Neuronal stem cell (in vitro differentiated cells): Measurements from ENCODE around the gene MYG1.
"Not testable (repeated sequence)": the region's sequence is repeated elsewhere in the genome, so short reads cannot be mapped to it uniquely, and the experiment has no call there.

Experiments
- DNase-seq: peaks from one replicate; pipeline ENCODE4 v3.0.0-alpha.2; 2013; ENCODE audit warnings: low spot score
- H2AFZ ChIP-seq: one replicate; pipeline ENCODE4 v1.6.1; 2013; ENCODE audit warnings: mild to moderate bottlenecking, low read length, inconsistent platforms
- H2AK5ac ChIP-seq: 2 replicates; pipeline ENCODE4 v1.6.1; 2013; ENCODE audit warnings: low read depth, mild to moderate bottlenecking, inconsistent platforms, low read length, moderate library complexity, mixed read lengths
- H2BK120ac ChIP-seq: 2 replicates; pipeline ENCODE4 v1.6.1; 2013; ENCODE audit warnings: low read depth, mild to moderate bottlenecking, inconsistent platforms, low read length, moderate library complexity, mixed read lengths
- H2BK12ac ChIP-seq: one replicate; pipeline ENCODE4 v1.6.1; 2013; ENCODE audit warnings: low read length, inconsistent platforms
- H2BK15ac ChIP-seq: 2 replicates; pipeline ENCODE4 v1.6.1; 2013; ENCODE audit warnings: mild to moderate bottlenecking, low read length, inconsistent platforms, mixed read lengths
- H2BK5ac ChIP-seq: one replicate; pipeline ENCODE4 v1.6.1; 2013; ENCODE audit warnings: inconsistent platforms, mild to moderate bottlenecking, low read length, moderate library complexity
- H3K14ac ChIP-seq: one replicate; pipeline ENCODE4 v1.6.1; 2013; ENCODE audit warnings: low read length, inconsistent platforms
- H3K18ac ChIP-seq: 2 replicates; pipeline ENCODE4 v1.6.1; 2013; ENCODE audit warnings: low read length, inconsistent platforms
- H3K23ac ChIP-seq: 2 replicates; pipeline ENCODE4 v1.6.1; 2013; ENCODE audit warnings: low read depth, mild to moderate bottlenecking, mixed read lengths, low read length, inconsistent platforms; ENCODE audit not compliant: poor library complexity
- H3K27ac ChIP-seq: replicated peaks from 3 replicates; pipeline ENCODE4 v1.5.1; 2013; ENCODE audit warnings: low read length, inconsistent platforms
- H3K27me3 ChIP-seq, 3 experiments: 2 replicates each; pipeline ENCODE4 v1.6.1; 2013; ENCODE audit warnings: low read length in 3 of 3, mild to moderate bottlenecking in 2 of 3, inconsistent platforms in 1 of 3, low read depth in 1 of 3, mixed read lengths in 1 of 3, moderate library complexity in 1 of 3; ENCODE audit not compliant: control insufficient read depth in 3 of 3, insufficient read depth in 3 of 3
- H3K36me3 ChIP-seq, 2 donors: replicated peaks in 1 of 2; 2 replicates each; pipeline ENCODE4 v1.6.1; 2013; ENCODE audit warnings: low read length in 2 of 2; ENCODE audit not compliant: control insufficient read depth in 2 of 2, insufficient read depth in 2 of 2
- H3K4ac ChIP-seq: 2 replicates; pipeline ENCODE4 v1.6.1; 2013; ENCODE audit warnings: inconsistent platforms, mild to moderate bottlenecking, low read length, moderate library complexity
- H3K4me1 ChIP-seq, 2 donors: 1 replicate in 1 of 2; 2 replicates in 1 of 2; pipeline ENCODE4 v1.6.1; 2013; ENCODE audit warnings: low read length in 2 of 2, low read depth in 1 of 2; ENCODE audit not compliant: control insufficient read depth in 2 of 2, insufficient read depth in 1 of 2
- H3K4me2 ChIP-seq: one replicate; pipeline ENCODE4 v1.6.1; 2013; ENCODE audit warnings: mild to moderate bottlenecking, low read length, inconsistent platforms; ENCODE audit not compliant: insufficient read depth, poor library complexity, severe bottlenecking
- H3K4me3 ChIP-seq, 2 donors: 2 replicates each; pipeline ENCODE4 v1.5.1; 2013; ENCODE audit warnings: low read length in 2 of 2, mild to moderate bottlenecking in 2 of 2, inconsistent platforms in 1 of 2, moderate library complexity in 1 of 2
- H3K79me1 ChIP-seq: one replicate; pipeline ENCODE4 v1.6.1; 2013; ENCODE audit warnings: low read depth, mild to moderate bottlenecking, inconsistent platforms, low read length, moderate library complexity
- H3K9ac ChIP-seq: one replicate; pipeline ENCODE4 v1.6.1; 2013; ENCODE audit warnings: mild to moderate bottlenecking, low read depth, low read length, inconsistent platforms; ENCODE audit not compliant: poor library complexity
- H3K9me3 ChIP-seq, 2 donors: replicated peaks in 1 of 2; 2 replicates each; pipeline versions ENCODE3 to v1.6.1; 2013; ENCODE audit warnings: low read length in 2 of 2, mild to moderate bottlenecking in 2 of 2, inconsistent platforms in 1 of 2, low read depth in 1 of 2, mixed read lengths in 1 of 2, moderate library complexity in 1 of 2; ENCODE audit not compliant: control insufficient read depth in 2 of 2, insufficient read depth in 1 of 2
- H4K8ac ChIP-seq: one replicate; pipeline ENCODE4 v1.6.1; 2013; ENCODE audit warnings: low read depth, mild to moderate bottlenecking, inconsistent platforms, low read length, moderate library complexity
- H4K91ac ChIP-seq: one replicate; pipeline ENCODE4 v1.6.1; 2013; ENCODE audit warnings: low read length, low read depth, mild to moderate bottlenecking, inconsistent platforms; ENCODE audit not compliant: poor library complexity
- WGBS, 2 donors: extraction: QIAGEN DNeasy Blood & Tissue Kit; methylation state at CpG; one replicate each; pipeline ENCODE4 v1.1.7; 2013; ENCODE audit warnings: missing lambda C conversion rate in 2 of 2, mixed read lengths in 1 of 2; ENCODE audit not compliant: insufficient read length in 2 of 2, insufficient replicate concordance in 1 of 2; ENCODE audit errors: extremely low coverage in 2 of 2; 5-methylcytosine and 5-hydroxymethylcytosine counted together

Gene MYG1

GRCh38 chr12:53327435-53328042 lies 28.0 kb downstream of the MYG1 start:
- Histone ChIP-seq H3K27ac (no peak overlapping the region), H2BK5ac (peak overlapping the region; percentile 53), H3K79me1 (no peaks in the 10 kb centered on the region), H4K8ac (no peak overlapping the region), H3K4me2 (no peak overlapping the region), H3K18ac (no peak overlapping the region), H3K9me3 (no peaks in the 10 kb centered on the region), H2BK12ac (peak overlapping the region; percentile 30), H3K4me3 (no peak overlapping the region), H3K4me1 (peaks cover 15 to 19% of the 10 kb centered on the region in 2 donors), H3K36me3 (no peaks in the 10 kb centered on the region), H4K91ac (no peak overlapping the region), H3K14ac (no peak overlapping the region), H2AK5ac (peak overlapping the region; percentile 92), H2BK15ac (peak overlapping the region; percentile 97), H3K9ac (no peak overlapping the region), H3K23ac (no peak overlapping the region), H3K27me3 (peaks cover 0 to 47% (median 28%) of the 10 kb centered on the region in 3 experiments), H2BK120ac (no peak overlapping the region), H3K4ac (peak overlapping the region; percentile 66), H2AFZ (no peak overlapping the region)
- DNase-seq, result no peak
- WGBS, 2 donors, result no CpG with 5 or more reads among the region's 3 CpGs

- Histone ChIP-seq H4K8ac (peak overlapping the region; percentile 65), H3K14ac (peak overlapping the region; percentile 94), H3K4me3 (no peak overlapping the region), H4K91ac (no peak overlapping the region), H3K4me1 (peaks cover 15 to 19% of the 10 kb centered on the region in 2 donors), H3K79me1 (no peaks in the 10 kb centered on the region), H2AFZ (no peak overlapping the region), H3K27ac (no peak overlapping the region), H3K9ac (no peak overlapping the region), H3K4ac (peak overlapping the region; percentile 66), H2BK15ac (peak overlapping the region; percentile 97), H2AK5ac (peak overlapping the region; percentile 92), H3K18ac (peak overlapping the region; percentile 85), H3K27me3 (peaks cover 0 to 50% (median 26%) of the 10 kb centered on the region in 3 experiments), H2BK120ac (no peak overlapping the region), H3K23ac (peak overlapping the region; percentile 89), H3K36me3 (no peaks in the 10 kb centered on the region), H2BK5ac (peak overlapping the region; percentile 53), H2BK12ac (peak overlapping the region; percentile 30), H3K4me2 (no peak overlapping the region), H3K9me3 (no peaks in the 10 kb centered on the region)
- WGBS, 2 donors, result no CpG with 5 or more reads among the region's 16 CpGs
- DNase-seq, result no peak
Observed at GRCh38 chr12:53328043-53328435, 28.5 kb downstream of the MYG1 start.

- no peak overlapping the region for H2BK120ac ChIP-seq
- H2BK15ac ChIP-seq, result no peak overlapping the region
- H3K27me3 ChIP-seq, result peaks cover 0 to 76% (median 14%) of the 10 kb centered on the region in 3 experiments
- no CpG with 5 or more reads among the region's 5 CpGs for WGBS, 2 donors
- H2AK5ac ChIP-seq, result peak overlapping the region; percentile 93
- H3K9me3 ChIP-seq, result no peaks in the 10 kb centered on the region
- no peak overlapping the region for H3K18ac ChIP-seq
- peak overlapping the region; percentile 63 for H3K14ac ChIP-seq
- no peak overlapping the region for H2BK5ac ChIP-seq
- no peak for DNase-seq
- H2BK12ac ChIP-seq, result no peak overlapping the region
- no peak overlapping the region for H4K8ac ChIP-seq
- H3K4me2 ChIP-seq, result no peak overlapping the region
- no peak overlapping the region for H3K27ac ChIP-seq
- no peak overlapping the region for H3K4ac ChIP-seq
- H3K23ac ChIP-seq, result no peak overlapping the region
- no peak overlapping the region for H3K4me3 ChIP-seq
- no peak overlapping the region for H2AFZ ChIP-seq
- H3K9ac ChIP-seq, result no peak overlapping the region
- H4K91ac ChIP-seq, result no peak overlapping the region
- H3K4me1 ChIP-seq, result peaks cover 11 to 20% of the 10 kb centered on the region in 2 donors
- no peaks in the 10 kb centered on the region for H3K79me1 ChIP-seq
- no peaks in the 10 kb centered on the region for H3K36me3 ChIP-seq
Observed at GRCh38 chr12:53330671-53331070, 31.2 kb downstream of the MYG1 start.

- not testable (repeated sequence) for H2AK5ac ChIP-seq, H3K4me2 ChIP-seq, H4K8ac ChIP-seq, H3K4me3 ChIP-seq, H3K9me3 ChIP-seq, H3K9ac ChIP-seq, H3K36me3 ChIP-seq, H3K27ac ChIP-seq, H2BK5ac ChIP-seq, H2BK15ac ChIP-seq, H3K23ac ChIP-seq, DNase-seq, H4K91ac ChIP-seq, H2AFZ ChIP-seq, H3K14ac ChIP-seq, H3K79me1 ChIP-seq, H2BK12ac ChIP-seq, H2BK120ac ChIP-seq, H3K4ac ChIP-seq, H3K18ac ChIP-seq
- Histone ChIP-seq H3K4me1 (peaks cover 5 to 24% of the 10 kb centered on the region in 2 donors), H3K27me3 (peaks cover 0 to 82% (median 6%) of the 10 kb centered on the region in 3 experiments)
Observed at GRCh38 chr12:53332339-53332738, 32.8 kb downstream of the MYG1 start.
